Measurements from ENCODE around the gene MME.
"Not testable (repeated sequence)": the region's sequence is repeated elsewhere in the genome, so short reads cannot be mapped to it uniquely, and the experiment has no call there.

The MME gene

DNA sequence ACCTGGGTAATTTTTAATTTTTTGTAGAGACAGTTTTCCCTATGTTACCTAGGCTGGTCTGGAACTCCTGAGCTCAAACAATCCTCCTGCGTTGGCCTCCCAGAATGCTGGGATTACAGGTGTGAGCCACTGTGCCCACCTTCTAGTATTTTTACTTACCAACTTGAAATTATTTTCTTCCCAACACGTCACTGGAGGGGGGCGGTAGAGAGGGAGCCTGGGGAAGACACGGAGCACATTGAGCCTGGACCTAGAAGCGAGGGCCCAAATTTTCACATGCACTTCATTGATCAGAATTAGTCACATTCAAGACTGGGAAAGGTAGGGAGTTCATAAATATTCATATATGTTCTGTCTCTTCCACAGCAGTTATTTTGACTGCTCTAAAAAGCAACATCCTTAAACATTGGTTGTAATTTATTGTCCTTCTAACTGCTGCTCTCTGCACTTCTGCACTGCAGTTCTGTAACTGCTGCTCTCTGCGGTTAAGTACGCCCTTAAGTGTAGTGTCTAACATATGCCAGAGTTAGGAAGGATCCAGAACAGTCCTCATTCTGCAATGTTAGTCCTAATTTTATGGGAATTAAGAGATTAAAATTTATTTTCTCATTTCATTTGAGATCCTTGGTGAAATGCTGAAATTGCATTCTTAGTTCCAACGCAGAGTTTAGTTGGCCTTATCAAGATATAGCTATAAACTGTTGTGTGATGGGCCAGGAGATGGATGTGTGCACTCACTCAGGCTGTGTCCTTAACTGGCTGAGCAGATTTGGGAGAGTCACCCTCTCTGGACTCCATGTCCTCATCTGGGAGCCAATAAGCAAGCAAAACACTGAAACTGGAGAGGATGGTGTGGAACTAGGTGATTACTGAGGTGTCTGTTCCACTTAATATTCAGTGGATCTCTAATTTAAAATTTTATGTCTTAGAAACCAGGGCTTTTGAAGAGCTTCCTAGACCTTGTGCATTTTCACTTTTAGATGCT is 115.1 kb downstream of the MME start:
- no peak for DNase-seq

DNA sequence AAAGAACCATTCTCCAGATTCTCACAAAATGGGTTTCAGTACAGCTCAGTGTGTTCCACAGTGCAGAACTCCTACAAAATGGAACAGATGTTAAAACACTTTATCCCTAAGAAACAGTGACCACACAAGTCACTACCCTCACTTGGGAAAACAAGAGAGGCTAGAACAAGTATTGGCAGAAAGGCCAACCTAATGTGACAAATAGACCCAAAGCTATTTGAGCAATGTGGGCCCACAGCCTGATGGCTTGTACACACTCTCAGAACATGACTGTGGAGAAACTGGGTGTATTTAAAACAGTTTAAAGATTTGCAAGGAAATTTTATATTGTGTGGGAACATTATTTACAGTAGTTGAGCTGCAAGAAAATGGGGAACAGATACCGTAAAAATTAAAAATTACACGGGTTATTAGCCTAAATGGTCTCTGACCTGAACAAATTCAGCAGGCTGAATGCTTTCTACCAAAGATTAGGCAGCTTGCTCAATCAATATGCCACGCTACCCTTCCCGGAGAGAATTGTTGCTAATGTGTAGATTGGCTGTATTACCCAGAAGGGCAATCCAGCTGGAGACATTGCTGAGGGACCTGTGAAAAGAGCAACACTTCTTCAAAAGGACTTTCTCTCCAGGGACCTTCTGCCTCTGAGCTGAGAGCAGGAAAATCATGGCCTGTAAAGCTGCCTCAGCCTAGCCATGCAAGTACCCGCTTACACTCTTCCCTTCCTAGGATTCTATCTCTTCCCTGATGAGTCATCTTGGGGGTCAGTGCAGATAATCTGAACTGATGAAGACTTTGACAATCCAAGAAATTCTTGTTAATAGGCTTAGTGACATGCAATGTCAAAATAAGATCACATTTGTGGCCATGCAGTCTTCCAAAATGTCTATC is 116.3 kb downstream of the MME start:
- DNase-seq = no peak

DNA sequence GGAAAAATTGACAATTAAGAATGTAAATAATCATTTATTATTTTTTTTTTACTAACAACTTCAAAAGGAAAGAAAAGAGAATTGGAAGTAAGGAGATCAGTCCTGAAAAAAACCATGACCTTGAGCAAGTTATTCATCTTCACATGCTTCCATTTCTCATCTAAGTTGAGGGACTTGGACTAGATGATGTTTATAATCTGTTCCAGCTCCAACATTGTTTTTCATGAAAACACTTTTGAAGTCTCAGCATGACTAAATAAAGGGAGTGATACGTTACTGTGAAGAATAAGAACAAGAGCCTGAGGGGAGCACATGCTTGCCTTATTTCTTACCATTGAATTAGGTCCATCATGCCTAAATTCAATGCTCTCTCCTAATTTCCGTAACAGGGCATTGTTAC is 117.7 kb downstream of the MME start:
- DNase-seq = no peak

DNA sequence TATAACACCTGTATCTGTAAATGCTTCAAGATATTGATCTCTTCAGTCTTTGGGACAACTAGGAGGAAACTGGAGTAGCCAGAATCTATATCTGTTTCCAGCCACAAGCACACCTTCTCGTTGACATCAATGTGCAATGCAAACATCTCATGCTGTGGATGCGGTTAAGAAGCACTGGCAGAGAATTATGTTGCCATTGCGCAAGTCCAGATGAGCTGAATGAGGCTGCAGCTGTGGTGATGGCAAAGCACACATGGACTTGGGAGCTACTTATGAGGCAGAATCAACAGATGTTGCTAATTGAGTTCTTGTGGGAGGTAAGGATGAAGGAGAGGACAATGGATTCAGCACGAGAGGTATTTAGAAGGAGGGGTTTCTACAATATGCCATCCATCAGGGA is 122.5 kb downstream of the MME start:
- no peak for DNase-seq

DNA sequence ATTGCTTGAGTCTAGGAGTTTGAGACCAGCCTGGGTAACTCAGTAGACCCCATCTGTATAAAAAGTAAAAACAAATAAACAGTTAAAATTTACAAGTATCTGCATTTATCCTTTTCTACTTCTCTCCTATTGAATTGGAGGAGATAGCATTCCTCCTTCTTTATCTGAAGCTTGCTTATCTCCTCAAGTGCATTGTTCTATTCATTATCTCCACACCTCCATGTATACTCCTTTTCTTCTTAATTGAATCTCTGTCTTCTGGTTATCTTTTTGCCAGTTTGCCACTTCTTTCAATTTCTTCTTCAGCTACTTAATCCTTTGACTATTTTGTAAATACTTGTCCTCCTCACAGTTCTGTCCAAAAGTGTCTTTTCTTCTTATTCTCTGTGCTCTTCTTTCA is 124.7 kb downstream of the MME start:
- DNase-seq = no peak

DNA sequence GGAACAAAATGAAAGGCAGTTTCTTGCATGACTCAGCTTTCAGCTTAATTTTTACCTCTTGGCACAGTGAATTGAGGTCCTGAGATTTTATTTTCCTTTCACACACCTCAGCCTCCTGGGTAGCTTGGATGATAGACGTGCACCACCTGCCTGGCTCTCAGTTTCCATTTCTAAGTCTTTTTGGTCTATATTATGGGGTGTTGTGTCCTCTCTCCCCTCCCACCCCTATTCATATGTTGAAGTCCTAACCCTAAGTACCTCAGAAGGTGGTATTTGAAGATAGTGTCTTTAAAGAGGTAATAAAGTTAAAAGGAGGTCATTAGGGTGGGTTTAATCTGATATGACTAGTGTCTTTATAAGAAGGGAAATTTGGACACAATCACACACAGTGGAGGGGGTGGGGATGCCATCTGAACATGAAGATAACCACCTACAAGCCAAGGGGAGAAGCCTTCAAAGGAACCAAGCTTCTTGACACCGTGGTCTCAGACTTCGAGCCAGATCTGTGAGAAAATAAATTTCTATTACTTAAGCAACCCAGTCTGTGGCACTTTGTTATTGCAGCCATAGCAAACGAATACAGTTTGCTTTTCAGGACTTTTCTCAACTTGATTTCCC is 128.2 kb downstream of the MME start:
- DNase-seq = no peak

DNA sequence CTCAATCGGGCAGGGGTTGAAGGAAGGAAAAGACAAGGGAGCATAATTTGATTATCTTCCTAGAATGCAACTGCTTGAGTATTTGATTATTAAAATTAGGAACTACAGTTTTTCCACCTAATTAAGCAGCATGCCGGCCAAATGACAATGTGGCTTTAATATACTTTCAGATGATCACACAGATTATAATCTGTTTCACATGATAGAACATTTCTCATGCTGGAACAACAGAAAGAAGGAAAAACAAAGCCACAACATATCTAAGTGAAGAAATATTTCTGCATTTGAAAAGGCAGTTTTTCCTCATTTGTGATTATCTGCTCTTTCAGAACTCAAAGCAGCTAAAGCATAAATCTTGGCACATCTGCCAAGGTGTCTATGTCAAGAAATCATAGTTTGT is 130.6 kb downstream of the MME start:
- no peak for DNase-seq

DNA sequence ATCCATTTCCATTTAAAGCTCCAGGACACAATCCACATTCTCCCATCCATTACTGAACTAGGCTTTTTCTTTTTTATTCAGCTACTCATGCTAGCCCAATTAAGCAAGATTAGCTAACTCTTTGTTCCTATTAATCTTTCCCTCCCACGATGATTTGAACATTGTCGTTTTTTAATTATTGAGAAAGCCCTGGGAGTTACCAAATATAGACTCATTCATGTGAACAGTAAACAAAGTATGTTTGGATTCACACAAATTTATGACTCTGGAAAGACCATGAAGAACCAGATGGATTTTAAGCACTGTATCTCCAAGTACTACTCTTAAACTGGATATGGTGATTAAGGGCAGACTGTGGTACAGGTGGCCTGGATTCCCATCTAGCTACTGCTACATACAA is 131.1 kb downstream of the MME start:
- no peak for DNase-seq

DNA sequence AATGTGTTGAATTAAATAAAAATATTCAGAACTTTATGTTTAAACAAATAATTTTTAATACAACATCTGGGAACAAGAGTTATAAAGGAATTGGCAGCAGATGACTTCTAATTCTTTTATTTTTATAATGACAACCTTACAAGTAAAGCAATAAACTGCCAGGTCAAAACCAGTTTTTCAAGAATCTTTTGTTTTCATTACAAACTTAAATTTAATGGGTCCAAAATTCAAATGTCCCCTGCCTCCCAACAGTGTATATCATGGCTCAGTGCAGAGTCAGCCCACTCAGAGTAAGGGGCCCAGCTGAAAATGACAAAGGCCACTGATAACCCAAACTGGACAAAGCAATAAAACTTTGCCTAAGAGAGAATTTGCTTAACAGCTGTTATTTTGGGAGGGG is 131.8 kb downstream of the MME start:
- no peak for DNase-seq

DNA sequence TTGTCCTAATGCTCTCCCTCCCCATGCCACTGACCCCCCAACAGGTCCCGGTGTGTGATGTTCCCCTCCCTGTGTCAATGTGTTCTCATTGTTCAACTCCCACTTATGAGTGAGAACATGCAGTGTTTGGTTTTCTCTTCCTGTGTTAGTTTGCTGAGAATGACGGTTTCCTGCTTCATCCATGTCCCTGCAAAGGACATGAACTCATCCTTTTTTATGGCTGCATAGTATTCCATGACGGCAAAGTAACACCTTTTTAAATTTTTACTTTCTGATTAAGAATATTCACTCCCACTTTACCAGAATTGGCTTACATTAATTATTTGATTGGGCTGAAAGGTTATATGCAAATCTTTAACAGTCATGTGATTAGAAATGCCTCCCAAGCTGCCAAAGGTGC is 135.9 kb downstream of the MME start:
- not testable (repeated sequence) for DNase-seq

DNA sequence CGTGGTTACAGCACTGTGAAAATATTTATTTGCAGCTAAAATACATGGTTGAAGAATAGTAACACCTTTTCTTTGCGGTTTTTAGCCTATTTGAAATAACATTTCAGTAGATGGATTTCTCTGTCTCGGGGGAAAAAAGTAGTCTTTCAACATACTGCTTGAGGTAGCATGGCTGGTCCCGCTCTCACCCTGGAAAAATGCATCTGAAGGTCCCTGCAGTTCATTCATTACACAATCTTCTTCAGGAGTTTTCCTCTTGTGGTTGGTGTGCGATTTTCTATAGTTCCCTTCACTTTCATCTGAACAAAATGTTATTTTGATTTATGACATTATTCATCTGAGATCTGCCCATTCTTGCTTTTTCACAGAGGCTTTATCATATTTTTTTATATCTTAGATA is 137.5 kb downstream of the MME start:
- no peak for DNase-seq

DNA sequence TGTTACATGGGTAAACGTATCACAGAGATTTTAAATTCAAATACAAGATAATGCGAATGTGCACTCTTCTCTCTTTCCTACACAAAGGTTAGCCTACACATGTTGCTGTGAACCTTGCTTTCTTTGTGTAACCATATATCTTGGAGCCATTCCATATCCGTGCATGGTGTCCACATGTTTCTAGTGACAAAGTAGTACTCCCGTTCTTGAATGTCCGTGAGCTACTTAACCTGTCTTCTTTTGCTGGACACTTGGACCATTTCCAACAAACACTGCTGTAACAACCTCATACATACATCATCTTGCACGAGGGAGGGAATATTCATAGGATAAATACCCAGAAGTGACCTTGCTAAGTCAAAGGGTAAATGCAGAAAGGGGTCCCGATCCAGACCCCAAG is 138.3 kb downstream of the MME start:
- DNase-seq = no peak

DNA sequence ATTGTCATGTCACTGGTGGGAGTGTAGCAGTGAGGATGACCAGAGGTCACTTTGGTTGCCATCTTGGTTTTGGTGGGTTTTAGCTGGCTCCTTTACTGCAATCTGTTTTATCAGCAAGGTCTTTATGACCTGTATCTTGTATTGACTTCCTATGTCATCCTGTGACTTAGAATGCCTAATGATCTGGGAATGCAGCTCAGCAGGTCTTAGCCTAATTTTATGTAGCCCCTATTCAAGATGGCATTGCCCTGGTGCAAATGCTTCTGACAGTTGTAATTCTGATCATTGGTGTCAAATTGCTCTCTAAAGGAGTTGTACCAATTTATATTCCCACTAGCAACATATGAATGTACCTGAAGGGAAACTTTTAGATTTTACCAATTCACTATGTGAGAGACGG is 139.0 kb downstream of the MME start:
- DNase-seq = no peak

DNA sequence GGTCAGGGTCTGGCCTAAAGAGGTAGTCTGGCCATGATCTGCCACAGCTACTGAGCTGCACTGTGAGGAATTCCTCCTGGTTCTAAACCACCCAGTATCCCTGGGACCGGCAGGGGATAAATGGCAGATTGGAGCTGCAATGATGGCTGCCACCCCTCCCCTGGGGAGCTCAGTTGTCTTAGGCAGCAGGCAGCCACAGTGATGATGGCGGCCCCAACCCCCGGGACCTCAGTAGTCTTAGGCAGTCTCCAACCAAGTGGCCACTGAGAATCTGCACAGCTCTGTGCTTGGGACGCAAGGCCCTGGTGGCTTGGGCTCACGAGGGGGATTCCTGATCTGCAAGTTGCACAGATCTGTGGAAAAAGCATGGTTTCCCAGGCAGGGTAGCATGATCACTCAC is 145.3 kb downstream of the MME start:
- no peak for DNase-seq

DNA sequence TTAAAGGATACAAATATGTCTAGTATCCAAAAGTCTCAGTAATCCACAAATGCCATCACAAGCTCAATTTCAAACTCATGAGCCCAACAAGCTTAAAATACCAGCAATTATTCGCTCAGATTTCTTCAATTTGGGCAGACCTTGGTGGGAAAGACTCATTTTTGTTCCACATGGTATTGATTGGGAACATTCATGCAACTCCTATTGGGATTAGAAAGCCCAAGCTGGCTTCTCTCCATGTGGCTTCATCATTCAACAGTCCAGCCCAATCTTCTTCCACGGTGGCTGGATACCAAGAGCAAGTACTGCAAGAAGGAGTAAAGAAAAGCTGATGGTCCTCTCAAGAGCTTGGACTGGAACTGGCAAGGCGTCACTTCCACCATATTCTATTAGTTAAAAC is 147.0 kb downstream of the MME start:
- no peak for DNase-seq

DNA sequence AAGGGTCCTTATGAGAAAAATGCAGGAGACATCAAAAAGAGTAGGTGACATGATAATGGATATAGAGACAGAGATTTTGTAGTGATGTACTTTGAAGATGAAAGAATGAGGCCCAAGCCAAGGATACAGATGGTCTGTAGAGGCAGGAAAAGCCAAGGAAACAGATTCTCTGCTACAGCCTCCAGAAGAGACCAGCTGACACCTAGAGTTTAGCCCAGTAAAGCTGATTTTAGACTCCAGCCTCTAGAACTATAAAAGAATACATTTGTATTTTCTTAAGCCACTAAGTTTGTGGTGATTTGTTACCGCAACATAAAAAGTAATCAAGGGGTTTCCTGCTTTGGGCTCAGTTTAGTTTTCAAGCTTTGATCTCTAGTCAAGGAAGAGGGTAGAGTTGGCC is 148.6 kb downstream of the MME start:
- DNase-seq = no peak

DNA sequence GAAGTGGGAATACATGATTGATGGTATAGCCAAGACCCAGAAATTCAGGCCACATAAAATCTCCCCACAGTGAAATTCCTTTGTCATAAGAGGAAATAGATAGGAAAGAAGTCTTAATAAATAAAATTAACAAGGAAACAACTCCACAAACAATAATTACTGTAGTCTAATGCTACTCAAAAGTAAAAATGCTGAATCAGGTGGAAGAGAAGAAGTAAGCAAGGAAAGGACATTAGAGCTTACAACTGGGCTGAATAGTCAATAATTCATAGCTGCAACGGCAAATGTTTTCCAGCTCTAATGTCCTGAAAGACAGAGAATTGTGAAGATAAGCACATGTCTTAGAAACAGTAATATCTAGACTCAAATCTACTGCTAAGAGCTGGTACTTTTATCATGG is 149.0 kb downstream of the MME start:
- DNase-seq = no peak

DNA sequence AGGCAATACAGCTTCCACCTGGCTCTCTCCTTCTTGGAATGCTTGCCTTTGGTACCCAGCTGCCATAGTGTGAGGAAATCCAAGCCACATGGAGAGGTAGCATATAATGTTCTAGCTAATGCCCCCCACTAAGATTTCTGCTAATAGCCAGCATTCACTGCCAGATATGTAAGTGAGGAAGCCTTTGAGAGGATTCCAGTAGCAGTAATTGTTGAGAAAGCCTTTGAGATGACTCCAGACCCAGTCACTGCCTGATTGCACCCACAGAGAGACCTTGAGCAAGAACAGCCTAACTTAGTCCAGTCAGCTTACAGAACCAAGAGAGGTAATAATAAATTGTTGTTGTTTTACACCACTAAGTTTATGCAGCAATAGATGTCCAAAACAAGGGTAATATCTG is 150.3 kb downstream of the MME start:
- no peak for DNase-seq

DNA sequence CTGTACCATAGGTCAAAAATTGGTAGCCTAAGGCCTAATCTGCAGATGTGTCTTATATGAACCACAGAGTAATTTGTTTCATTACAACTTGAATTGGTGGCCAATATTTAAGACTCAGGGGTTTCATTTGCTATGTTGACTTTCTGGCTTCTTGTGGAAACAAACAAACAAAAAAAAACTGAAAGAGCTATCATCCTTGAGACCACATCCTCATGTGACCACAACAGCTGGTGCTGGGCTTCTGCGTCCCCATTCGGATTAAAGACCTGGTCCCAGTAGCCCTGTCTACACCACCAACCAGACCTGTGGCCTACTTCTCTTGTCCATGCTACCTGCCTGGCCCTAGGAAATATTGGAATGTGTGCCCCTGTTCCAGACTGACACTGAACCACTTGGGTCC is 151.7 kb downstream of the MME start:
- no peak for DNase-seq

DNA sequence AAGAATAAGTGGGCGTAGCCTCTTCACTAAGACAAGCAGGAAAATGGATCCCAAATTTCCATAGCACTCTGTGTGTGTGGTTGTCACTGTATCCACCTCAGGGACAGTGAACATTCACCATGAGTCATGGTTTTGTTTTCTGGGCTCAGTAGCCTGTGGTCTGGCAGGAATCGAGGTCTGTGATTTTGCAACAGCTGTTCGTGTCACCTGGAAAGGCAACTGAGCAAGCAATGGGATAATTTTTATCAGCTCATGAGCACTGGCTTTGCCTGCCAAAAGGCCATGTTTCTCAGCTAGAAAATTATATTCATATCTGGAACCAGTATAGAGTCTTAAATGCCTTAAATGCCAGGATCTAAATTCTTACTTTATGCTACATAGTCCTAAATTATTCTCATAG is 152.5 kb downstream of the MME start:
- DNase-seq = no peak

DNA sequence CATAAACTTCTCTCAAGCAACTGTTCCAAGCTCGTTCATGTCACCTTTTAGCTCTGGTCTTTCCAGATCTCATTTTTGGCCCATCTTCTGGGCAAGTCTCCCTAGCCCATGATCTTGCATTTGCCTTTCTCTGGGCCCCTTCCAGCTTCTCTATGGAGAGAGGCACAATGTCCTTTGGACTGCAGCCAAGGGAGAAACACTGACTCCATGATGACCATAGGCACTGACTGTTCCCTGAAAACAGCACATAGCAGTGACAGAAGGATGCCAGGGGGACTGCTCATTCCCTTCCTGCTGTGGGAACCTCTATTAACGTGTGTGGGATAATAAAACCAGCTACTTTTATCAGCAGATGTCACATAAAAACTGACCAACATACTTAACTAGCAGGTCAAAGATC is 153.1 kb downstream of the MME start:
- DNase-seq = no peak
